Liver (tissue), 9 donors: Measurements from ENCODE around the gene SPHKAP. TPM values are rescaled to one million over a fixed set of nuclear protein-coding genes. Genes with fewer than 3 reads are reported as not detected.

ENCODE experiments used
- DNase-seq: peaks from one replicate; pipeline ENCODE4 v3.0.0-alpha.2; 2017; ENCODE audit warnings: low spot score
- H3K27ac ChIP-seq, 2 donors: one replicate each; pipeline ENCODE4 v1.7.0; 2013; ENCODE audit warnings: inconsistent platforms in 2 of 2, low read length in 2 of 2, control low read depth in 1 of 2, low read depth in 1 of 2, mild to moderate bottlenecking in 1 of 2
- H3K27me3 ChIP-seq, 4 donors: one replicate each; pipeline versions ENCODE4 v1.6.1 to v1.7.0; 2013; ENCODE audit warnings: low read length in 3 of 4, inconsistent platforms in 1 of 4, mild to moderate bottlenecking in 1 of 4, moderate library complexity in 1 of 4; ENCODE audit not compliant: control insufficient read depth in 4 of 4, insufficient read depth in 4 of 4
- H3K36me3 ChIP-seq, 4 donors: one replicate each; pipeline versions ENCODE4 v1.6.1 to v1.7.0; 2013; ENCODE audit warnings: low read length in 3 of 4, mild to moderate bottlenecking in 3 of 4, low read depth in 1 of 4, moderate library complexity in 1 of 4; ENCODE audit not compliant: control insufficient read depth in 4 of 4, insufficient read depth in 3 of 4
- H3K4me1 ChIP-seq, 4 donors: one replicate each; pipeline versions ENCODE4 v1.6.1 to v1.7.0; 2013; ENCODE audit warnings: low read length in 3 of 4, mild to moderate bottlenecking in 3 of 4, moderate library complexity in 1 of 4; ENCODE audit not compliant: control insufficient read depth in 4 of 4, insufficient read depth in 4 of 4
- H3K4me3 ChIP-seq, 3 donors: one replicate each; pipeline versions ENCODE4 v1.6.1 to v1.7.0; 2013; ENCODE audit warnings: low read length in 3 of 3, control low read depth in 1 of 3, low read depth in 1 of 3, mild to moderate bottlenecking in 1 of 3
- H3K9ac ChIP-seq, 2 donors: one replicate each; pipeline ENCODE4 v1.7.0; 2013; ENCODE audit warnings: low read length in 2 of 2, mild to moderate bottlenecking in 2 of 2, moderate library complexity in 2 of 2, control low read depth in 1 of 2, low read depth in 1 of 2
- H3K9me3 ChIP-seq, 4 donors: one replicate each; pipeline versions ENCODE4 v1.6.1 to v1.7.0; 2013; ENCODE audit warnings: low read length in 3 of 4; ENCODE audit not compliant: control insufficient read depth in 4 of 4
- EGR1 ChIP-seq, 2 donors: IDR thresholded peaks; 2 replicates each; pipeline ENCODE4 v1.6.1; 2016 to 2018; ENCODE audit warnings: antibody characterized with exemption in 2 of 2, low read depth in 2 of 2
- FOXA1 ChIP-seq: IDR thresholded peaks from 2 replicates; pipeline ENCODE4 v1.6.1; 2016; ENCODE audit warnings: antibody characterized with exemption
- FOXA2 ChIP-seq: IDR thresholded peaks from 2 replicates; pipeline ENCODE4 v1.6.1; 2016; ENCODE audit warnings: antibody characterized with exemption
- HNF4A ChIP-seq, 2 donors: conservative IDR thresholded peaks; 2 replicates each; pipeline ENCODE4 v1.6.1; 2016; ENCODE audit warnings: antibody characterized with exemption in 2 of 2, mild to moderate bottlenecking in 2 of 2
- HNF4G ChIP-seq: IDR thresholded peaks from 2 replicates; pipeline ENCODE4 v1.6.1; 2016; ENCODE audit warnings: antibody characterized with exemption
- NR2F2 ChIP-seq: IDR thresholded peaks from 2 replicates; pipeline ENCODE4 v1.6.1; 2016; ENCODE audit warnings: antibody characterized with exemption
- RAD21 ChIP-seq, 2 donors: IDR thresholded peaks; 2 replicates each; pipeline ENCODE4 v1.6.1; 2016; ENCODE audit warnings: antibody characterized with exemption in 2 of 2, mild to moderate bottlenecking in 2 of 2
- SP1 ChIP-seq: IDR thresholded peaks from 2 replicates; pipeline ENCODE4 v1.6.1; 2018; ENCODE audit warnings: antibody characterized with exemption, mild to moderate bottlenecking
- TAF1 ChIP-seq: conservative IDR thresholded peaks from 2 replicates; pipeline ENCODE4 v1.6.1; 2016; ENCODE audit warnings: antibody characterized with exemption, mild to moderate bottlenecking
- WGBS: extraction: QIAGEN DNeasy Blood & Tissue Kit; methylation state at CpG from one replicate; pipeline ENCODE4 v1.1.7; 2013; 5-methylcytosine and 5-hydroxymethylcytosine counted together
- polyA plus RNA-seq, 2 donors: library from polyadenylated mRNA; stranded (reverse) in 1 of 2; unstranded in 1 of 2; fragments of 200-250 nt in 1 of 2; fragments of >200 nt in 1 of 2; fragmentation: Nextera tagmentation in 1 of 2; extraction: Ambion mirVana in 1 of 2; gene quantifications; one replicate each; pipeline versions ENCODE4 v1.2.1 to v1.2.3, GENCODE V29; 2013 to 2015
- total RNA-seq, 2 donors: library from RNA; depleted of rRNA; stranded (reverse); fragments of >200 nt; gene quantifications; one replicate each; pipeline ENCODE4 v1.2.3, GENCODE V29; 2014
- TF ChIP-seq, protein P1 (sequence below): IDR thresholded peaks from 2 replicates; pipeline ENCODE4 v1.6.1; 2016; ENCODE audit warnings: antibody characterized with exemption
- TF ChIP-seq, protein P2 (sequence below): IDR thresholded peaks from 2 replicates; pipeline ENCODE4 v1.6.1; 2016; ENCODE audit warnings: antibody characterized with exemption
- TF ChIP-seq, protein P3 (sequence below): IDR thresholded peaks from 2 replicates; pipeline ENCODE4 v1.6.1; 2016; ENCODE audit warnings: antibody characterized with exemption, mild to moderate bottlenecking
- TF ChIP-seq, protein P4 (sequence below): fragments of 150-350 bp; IDR thresholded peaks from 2 replicates; pipeline ENCODE4 v1.5.1; 2017; ENCODE audit warnings: improper control_type of control experiment, low read depth, low read length; ENCODE audit not compliant: missing input control
- donor health status: healthy.
- donor health status: healthy.
- donor health status: healthy.
- donor health status: healthy.
- donor health status: healthy.

SPHKAP gene
- total and polyA plus RNA-seq, 4 donors: not detected

DNA sequence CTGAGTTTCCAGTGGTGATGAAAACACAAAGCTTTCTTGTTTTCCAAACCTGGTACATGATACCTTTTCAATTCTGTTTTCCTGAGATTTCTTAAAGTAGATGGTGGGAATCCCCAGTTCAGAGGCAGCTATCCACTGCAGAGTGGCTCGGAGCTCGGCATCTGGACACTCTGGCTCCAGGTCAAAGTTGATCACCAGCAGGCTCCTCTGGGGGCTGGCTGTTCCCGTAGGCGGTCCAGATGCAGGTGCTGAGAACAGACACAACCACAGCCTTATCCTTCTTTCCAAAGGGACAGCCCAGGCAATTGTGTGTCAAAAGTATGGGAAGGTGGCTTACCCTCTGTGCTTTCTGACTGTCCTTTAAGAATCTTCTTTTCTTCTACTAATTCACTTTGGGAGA, 190.6 kb downstream of the SPHKAP start:
- no peaks in the 10 kb centered on the region for H3K4me1 ChIP-seq
- DNase-seq: no peak
- peaks cover 0 to 6% (median 0%) of the 10 kb centered on the region in 4 donors for H3K27me3 ChIP-seq
- H3K4me3 ChIP-seq: no peak overlapping the region
- no peak overlapping the region for H3K9ac ChIP-seq
- H3K27ac ChIP-seq: no peak overlapping the region
- TF ChIP-seq EGR1 (IDR thresholded peaks at IDR 0.05; ENCODE audit: low read depth in 2 of 2): no peak
- no peak for TF ChIP-seq FOXA2
- TF ChIP-seq FOXA1: no peak
- TF ChIP-seq RAD21 (IDR thresholded peaks at IDR 0.05): no peak
- no peak for TF ChIP-seq NR2F2
- TF ChIP-seq SP1: no peak
- TF ChIP-seq, protein P1, sequence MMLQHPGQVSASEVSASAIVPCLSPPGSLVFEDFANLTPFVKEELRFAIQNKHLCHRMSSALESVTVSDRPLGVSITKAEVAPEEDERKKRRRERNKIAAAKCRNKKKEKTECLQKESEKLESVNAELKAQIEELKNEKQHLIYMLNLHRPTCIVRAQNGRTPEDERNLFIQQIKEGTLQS: no peak
- no peak for TF ChIP-seq HNF4G
- TF ChIP-seq, protein P2, sequence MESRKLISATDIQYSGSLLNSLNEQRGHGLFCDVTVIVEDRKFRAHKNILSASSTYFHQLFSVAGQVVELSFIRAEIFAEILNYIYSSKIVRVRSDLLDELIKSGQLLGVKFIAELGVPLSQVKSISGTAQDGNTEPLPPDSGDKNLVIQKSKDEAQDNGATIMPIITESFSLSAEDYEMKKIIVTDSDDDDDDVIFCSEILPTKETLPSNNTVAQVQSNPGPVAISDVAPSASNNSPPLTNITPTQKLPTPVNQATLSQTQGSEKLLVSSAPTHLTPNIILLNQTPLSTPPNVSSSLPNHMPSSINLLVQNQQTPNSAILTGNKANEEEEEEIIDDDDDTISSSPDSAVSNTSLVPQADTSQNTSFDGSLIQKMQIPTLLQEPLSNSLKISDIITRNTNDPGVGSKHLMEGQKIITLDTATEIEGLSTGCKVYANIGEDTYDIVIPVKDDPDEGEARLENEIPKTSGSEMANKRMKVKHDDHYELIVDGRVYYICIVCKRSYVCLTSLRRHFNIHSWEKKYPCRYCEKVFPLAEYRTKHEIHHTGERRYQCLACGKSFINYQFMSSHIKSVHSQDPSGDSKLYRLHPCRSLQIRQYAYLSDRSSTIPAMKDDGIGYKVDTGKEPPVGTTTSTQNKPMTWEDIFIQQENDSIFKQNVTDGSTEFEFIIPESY: no peak
- TF ChIP-seq, protein P3, sequence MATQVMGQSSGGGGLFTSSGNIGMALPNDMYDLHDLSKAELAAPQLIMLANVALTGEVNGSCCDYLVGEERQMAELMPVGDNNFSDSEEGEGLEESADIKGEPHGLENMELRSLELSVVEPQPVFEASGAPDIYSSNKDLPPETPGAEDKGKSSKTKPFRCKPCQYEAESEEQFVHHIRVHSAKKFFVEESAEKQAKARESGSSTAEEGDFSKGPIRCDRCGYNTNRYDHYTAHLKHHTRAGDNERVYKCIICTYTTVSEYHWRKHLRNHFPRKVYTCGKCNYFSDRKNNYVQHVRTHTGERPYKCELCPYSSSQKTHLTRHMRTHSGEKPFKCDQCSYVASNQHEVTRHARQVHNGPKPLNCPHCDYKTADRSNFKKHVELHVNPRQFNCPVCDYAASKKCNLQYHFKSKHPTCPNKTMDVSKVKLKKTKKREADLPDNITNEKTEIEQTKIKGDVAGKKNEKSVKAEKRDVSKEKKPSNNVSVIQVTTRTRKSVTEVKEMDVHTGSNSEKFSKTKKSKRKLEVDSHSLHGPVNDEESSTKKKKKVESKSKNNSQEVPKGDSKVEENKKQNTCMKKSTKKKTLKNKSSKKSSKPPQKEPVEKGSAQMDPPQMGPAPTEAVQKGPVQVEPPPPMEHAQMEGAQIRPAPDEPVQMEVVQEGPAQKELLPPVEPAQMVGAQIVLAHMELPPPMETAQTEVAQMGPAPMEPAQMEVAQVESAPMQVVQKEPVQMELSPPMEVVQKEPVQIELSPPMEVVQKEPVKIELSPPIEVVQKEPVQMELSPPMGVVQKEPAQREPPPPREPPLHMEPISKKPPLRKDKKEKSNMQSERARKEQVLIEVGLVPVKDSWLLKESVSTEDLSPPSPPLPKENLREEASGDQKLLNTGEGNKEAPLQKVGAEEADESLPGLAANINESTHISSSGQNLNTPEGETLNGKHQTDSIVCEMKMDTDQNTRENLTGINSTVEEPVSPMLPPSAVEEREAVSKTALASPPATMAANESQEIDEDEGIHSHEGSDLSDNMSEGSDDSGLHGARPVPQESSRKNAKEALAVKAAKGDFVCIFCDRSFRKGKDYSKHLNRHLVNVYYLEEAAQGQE: no peak
- TF ChIP-seq, protein P4, sequence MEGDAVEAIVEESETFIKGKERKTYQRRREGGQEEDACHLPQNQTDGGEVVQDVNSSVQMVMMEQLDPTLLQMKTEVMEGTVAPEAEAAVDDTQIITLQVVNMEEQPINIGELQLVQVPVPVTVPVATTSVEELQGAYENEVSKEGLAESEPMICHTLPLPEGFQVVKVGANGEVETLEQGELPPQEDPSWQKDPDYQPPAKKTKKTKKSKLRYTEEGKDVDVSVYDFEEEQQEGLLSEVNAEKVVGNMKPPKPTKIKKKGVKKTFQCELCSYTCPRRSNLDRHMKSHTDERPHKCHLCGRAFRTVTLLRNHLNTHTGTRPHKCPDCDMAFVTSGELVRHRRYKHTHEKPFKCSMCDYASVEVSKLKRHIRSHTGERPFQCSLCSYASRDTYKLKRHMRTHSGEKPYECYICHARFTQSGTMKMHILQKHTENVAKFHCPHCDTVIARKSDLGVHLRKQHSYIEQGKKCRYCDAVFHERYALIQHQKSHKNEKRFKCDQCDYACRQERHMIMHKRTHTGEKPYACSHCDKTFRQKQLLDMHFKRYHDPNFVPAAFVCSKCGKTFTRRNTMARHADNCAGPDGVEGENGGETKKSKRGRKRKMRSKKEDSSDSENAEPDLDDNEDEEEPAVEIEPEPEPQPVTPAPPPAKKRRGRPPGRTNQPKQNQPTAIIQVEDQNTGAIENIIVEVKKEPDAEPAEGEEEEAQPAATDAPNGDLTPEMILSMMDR: no peak
- no peak for TF ChIP-seq HNF4A (conservative IDR thresholded peaks at IDR 0.05)
- H3K9me3 ChIP-seq: peaks cover 0 to 2% (median 0%) of the 10 kb centered on the region in 4 donors
- 65% methylated on average over 4 of the region's 4 CpGs for WGBS
- no peaks in the 10 kb centered on the region for H3K36me3 ChIP-seq

DNA sequence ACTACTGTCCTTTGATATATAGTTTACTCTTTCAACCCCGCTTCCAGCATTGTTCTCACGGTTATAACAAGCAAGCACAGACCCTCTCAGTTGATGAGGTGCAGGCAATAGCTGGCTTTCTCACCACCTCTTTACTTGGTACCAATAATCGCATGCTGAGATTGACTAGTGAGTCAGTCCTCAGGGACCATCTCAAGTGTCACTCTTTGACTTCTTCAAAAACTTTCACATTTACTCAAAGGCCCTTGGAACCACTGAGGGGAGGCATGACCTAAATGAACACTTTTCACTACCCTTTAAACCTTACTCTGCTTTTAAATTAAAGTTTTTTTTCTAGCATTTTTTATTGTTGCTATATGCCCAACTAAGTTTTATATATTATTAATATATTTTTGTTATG, 208.2 kb downstream of the SPHKAP start:
- WGBS: 78% methylated on average over 3 of the region's 3 CpGs
- no peak overlapping the region for H3K9ac ChIP-seq
- H3K9me3 ChIP-seq: no peaks in the 10 kb centered on the region
- no peak overlapping the region for H3K27ac ChIP-seq
- no peaks in the 10 kb centered on the region for H3K36me3 ChIP-seq
- no peak for DNase-seq
- no peaks in the 10 kb centered on the region for H3K27me3 ChIP-seq
- H3K4me3 ChIP-seq: no peak overlapping the region
- TF ChIP-seq, protein P4: no peak
- no peak for TF ChIP-seq NR2F2
- TF ChIP-seq TAF1: no peak
- no peak for TF ChIP-seq RAD21 (IDR thresholded peaks at IDR 0.05)
- TF ChIP-seq FOXA2: no peak
- TF ChIP-seq, protein P2: no peak
- H3K4me1 ChIP-seq: no peaks in the 10 kb centered on the region
